Colonic mucosa (tissue), 4 donors: ENCODE results near the gene NALF2. TPM values are rescaled to one million over a fixed set of nuclear protein-coding genes. Genes with fewer than 3 reads are reported as not detected.

Experiments
- DNase-seq: peaks from one replicate; pipeline ENCODE4 v3.0.0-alpha.2; 2020
- H3K27ac ChIP-seq: fragments of 200-600 bp; one replicate; pipeline ENCODE4 v1.8.0; 2021
- H3K27me3 ChIP-seq: fragments of 200-600 bp; one replicate; pipeline ENCODE4 v1.8.0; 2021
- H3K36me3 ChIP-seq: fragments of 200-600 bp; one replicate; pipeline ENCODE4 v1.8.0; 2021
- H3K4me1 ChIP-seq: fragments of 200-600 bp; one replicate; pipeline ENCODE4 v1.8.0; 2021; ENCODE audit warnings: mild to moderate bottlenecking
- H3K4me3 ChIP-seq: fragments of 200-600 bp; one replicate; pipeline ENCODE4 v1.8.0; 2021
- H3K9ac ChIP-seq, 2 donors: one replicate each; pipeline ENCODE4 v1.7.0; 2013; ENCODE audit warnings: control low read depth in 2 of 2, low read depth in 2 of 2, low read length in 2 of 2
- H3K9me3 ChIP-seq: fragments of 200-600 bp; one replicate; pipeline ENCODE4 v1.8.0; 2021
- intact Hi-C: fragments of 100-400 bp; cut with DNase I; formaldehyde crosslinking; loops from one replicate; pipeline ENCODE4 v1.14.1; 2022
- total RNA-seq, 2 donors: library from RNA; stranded (reverse); fragmentation: NEBNext Ultra II Directional in 1 of 2; extraction: Animal tissue kit (Norgen Biotek cat#: 25700) in 1 of 2; gene quantifications; one replicate each; pipeline ENCODE4 v1.2.1, GENCODE V29; 2021
- TF ChIP-seq, protein P1 (sequence below): fragments of 200-600 bp; IDR thresholded peaks from one replicate; pipeline ENCODE4 v1.8.0; 2022; ENCODE audit warnings: antibody characterized with exemption, mild to moderate bottlenecking
- donor health status: healthy.
- donor health status: DM: no; HTN: no; CAD: no.
- donor health status: DM: no; HTN: no; CAD: no.

Gene NALF2
- total RNA-seq, 2 donors from 2014 or later, result 0.66 to 0.72 TPM

DNA sequence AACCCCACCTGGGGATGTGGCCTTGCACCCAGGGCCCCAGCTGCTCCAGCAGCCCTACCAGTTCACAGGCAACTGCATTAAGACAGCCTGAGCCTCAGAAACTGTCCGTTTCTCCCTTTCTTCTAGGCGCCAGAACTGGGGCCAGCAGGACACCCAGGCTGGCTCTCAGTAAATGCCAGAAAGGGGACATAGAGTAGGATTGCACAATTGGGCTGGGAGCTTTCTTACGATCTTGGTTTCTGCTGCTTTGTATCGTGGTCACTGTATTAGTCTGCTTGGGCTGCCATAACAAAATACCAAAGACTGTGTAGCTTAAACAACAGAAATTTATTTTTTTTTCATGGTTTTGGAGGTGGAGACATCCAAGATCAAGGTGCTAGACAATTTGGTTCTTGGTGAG, 48.4 kb downstream of the NALF2 start:
- no peak overlapping the region for H3K4me3 ChIP-seq
- no peak overlapping the region for H3K27ac ChIP-seq
- H3K9ac ChIP-seq, result no peak overlapping the region
- TF ChIP-seq, protein P1, sequence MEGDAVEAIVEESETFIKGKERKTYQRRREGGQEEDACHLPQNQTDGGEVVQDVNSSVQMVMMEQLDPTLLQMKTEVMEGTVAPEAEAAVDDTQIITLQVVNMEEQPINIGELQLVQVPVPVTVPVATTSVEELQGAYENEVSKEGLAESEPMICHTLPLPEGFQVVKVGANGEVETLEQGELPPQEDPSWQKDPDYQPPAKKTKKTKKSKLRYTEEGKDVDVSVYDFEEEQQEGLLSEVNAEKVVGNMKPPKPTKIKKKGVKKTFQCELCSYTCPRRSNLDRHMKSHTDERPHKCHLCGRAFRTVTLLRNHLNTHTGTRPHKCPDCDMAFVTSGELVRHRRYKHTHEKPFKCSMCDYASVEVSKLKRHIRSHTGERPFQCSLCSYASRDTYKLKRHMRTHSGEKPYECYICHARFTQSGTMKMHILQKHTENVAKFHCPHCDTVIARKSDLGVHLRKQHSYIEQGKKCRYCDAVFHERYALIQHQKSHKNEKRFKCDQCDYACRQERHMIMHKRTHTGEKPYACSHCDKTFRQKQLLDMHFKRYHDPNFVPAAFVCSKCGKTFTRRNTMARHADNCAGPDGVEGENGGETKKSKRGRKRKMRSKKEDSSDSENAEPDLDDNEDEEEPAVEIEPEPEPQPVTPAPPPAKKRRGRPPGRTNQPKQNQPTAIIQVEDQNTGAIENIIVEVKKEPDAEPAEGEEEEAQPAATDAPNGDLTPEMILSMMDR, result no peak
- no peaks in the 10 kb centered on the region for H3K9me3 ChIP-seq
- H3K36me3 ChIP-seq, result no peaks in the 10 kb centered on the region
- intact Hi-C loops, result no loop called here
- no peaks in the 10 kb centered on the region for H3K4me1 ChIP-seq
- no peak for DNase-seq
- H3K27me3 ChIP-seq, result no peaks in the 10 kb centered on the region

Other genes starting within 250 kb of the NALF2 start
- gene EDA, start 111.8 kb downstream of the NALF2 start, total RNA-seq, result 1 to 10 TPM; 1.6 to 1.9 TPM